GM10266 (cell line): ENCODE data around the gene B3GNT2.

ENCODE experiments used
- DNase-seq: peaks from one replicate; pipeline ENCODE4 v3.0.0; 2012; ENCODE audit errors: extremely low spot score
- TF ChIP-seq, protein P1 (sequence below): IDR thresholded peaks from 2 replicates; pipeline ENCODE4 v1.5.1; 2012; ENCODE audit warnings: mild to moderate bottlenecking, low read depth; ENCODE audit not compliant: control insufficient read depth, insufficient read depth; ENCODE audit errors: missing control alignments

B3GNT2 gene

DNA sequence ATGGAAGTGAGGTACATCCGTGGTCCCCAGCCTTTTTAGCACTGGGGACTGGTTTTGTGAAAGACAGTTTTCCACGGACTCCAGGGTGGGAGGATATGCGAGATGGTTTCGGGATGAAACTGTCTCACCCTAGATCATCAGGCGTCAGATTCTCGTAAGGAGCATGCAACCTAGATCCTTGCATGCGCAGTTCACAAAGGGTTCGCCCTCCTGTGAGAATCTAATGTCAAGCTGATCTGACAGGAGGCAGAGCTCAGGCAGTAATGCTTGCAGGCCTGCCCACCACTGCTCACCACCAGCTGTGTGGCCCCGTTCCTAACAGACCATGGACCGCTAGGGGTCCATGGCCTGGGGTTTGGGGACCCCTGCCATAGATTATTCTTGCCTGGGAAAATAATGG is 11.6 kb downstream of the B3GNT2 start:
- TF ChIP-seq, protein P1, sequence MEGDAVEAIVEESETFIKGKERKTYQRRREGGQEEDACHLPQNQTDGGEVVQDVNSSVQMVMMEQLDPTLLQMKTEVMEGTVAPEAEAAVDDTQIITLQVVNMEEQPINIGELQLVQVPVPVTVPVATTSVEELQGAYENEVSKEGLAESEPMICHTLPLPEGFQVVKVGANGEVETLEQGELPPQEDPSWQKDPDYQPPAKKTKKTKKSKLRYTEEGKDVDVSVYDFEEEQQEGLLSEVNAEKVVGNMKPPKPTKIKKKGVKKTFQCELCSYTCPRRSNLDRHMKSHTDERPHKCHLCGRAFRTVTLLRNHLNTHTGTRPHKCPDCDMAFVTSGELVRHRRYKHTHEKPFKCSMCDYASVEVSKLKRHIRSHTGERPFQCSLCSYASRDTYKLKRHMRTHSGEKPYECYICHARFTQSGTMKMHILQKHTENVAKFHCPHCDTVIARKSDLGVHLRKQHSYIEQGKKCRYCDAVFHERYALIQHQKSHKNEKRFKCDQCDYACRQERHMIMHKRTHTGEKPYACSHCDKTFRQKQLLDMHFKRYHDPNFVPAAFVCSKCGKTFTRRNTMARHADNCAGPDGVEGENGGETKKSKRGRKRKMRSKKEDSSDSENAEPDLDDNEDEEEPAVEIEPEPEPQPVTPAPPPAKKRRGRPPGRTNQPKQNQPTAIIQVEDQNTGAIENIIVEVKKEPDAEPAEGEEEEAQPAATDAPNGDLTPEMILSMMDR = no peak
- DNase-seq = no peak

DNA sequence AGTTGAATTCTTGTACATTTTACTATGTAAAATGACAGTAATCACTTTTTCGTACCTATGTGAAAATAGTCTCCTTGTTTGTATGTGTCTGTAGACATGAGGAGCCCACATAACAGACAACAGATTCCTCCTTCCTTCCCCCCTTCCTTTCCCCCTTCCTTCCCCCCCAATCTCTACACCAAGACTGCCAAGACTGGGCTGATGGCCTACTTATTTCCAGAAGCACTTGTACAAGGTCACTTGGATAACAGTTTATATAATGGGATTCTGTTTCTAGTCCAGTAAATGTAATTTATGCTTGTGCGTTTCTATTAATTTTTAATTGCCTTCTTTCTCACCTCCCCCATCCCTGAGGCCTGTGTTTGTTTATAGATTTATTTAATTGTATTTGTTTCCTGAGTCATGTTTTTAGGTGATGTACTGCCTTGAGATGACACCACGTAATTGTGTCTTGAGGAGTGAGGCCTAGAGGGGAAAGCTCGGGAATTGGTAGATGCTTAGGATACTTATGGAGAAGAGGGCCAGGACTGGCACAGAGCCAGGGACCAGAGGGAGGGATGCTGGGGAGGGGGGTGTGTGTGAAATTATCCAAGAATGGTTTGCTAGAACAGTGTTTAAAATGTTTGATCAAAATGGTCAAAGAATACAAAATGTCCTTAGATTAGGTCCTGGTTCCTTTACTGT is 12.3 kb downstream of the B3GNT2 start:
- TF ChIP-seq, protein P1 = no peak
- DNase-seq = no peak

DNA sequence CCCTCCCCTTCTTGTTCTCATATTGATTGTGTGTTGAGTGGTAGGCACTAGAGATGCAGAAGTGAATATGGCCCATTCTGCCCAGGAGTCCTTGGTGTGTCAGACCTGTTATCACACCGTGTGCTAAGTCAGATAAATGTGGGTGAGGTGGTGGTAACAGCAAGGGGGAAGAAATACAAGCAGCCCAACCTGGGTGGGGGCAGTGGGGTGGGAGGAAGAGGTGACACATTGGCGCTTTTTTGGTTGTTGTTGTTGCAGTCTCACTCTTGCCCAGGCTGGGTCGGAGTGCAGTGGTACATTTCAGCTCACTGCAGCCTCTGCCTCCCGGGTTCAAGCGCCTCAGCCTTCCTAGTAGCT is 12.8 kb downstream of the B3GNT2 start:
- no peak for DNase-seq
- TF ChIP-seq, protein P1 = no peak

DNA sequence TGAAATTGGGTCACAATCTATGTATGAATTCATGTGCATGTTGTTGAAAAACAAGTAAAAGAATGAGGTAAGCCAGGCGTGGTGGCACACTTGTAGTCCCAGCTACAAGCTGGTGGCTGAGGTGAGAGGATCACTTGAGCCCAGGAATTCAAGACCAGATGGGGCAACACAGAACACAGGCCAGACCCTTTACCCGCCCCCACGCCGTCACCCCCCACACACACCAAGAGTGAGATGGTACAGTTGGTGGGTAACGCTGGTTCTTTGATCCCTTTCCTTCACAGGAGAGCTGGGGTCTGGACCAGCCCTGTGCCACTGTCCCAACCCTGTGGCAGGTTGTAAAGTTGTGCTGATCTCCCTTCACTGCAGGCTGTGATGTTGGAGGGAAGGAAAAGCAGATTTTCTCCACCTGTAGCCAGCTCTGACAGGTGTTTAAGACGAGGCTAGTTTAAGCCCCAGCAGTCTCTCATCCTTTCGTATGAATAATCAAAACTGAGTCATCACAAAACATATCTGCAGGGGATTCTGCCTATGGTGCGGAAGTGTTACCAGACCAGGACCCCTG is 13.6 kb downstream of the B3GNT2 start:
- TF ChIP-seq, protein P1 = no peak
- no peak for DNase-seq

DNA sequence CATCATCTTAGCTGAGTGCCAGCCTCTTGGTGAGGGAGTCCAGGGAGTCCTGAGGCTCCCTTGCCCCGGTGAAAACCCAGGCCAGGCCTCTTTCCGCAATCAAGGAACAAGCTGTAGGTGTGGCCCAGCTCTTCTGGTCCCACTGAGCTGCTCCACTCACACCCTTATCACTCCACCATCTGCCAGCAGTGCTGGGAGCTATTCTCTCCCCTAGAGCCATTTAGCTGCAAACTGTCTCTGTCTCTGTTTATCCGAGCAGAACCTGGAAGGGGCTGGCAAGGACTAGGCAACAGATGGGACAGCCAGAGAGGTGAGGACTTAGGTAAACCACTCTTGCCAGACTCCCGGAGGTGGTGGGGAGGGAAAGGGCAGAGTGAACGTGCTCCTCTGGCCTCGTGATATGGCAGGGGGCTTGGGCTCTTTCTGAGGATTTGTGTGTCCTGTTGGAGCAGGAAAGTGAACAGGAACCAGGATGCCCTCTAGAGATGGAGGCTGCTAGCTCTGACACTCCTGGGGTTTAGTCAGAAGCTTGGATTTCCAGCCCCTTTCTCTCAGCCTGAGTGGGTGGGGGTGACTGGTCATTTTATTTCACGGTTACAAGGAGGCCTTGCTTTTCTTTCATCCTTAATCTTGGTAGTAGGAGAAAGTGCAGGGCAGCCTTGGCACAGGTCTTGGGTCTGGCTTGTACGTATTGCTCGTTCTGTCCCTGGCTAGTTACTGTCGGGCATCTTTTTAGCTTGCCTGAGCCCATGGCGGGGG is 19.6 kb downstream of the B3GNT2 start:
- no peak for DNase-seq

DNA sequence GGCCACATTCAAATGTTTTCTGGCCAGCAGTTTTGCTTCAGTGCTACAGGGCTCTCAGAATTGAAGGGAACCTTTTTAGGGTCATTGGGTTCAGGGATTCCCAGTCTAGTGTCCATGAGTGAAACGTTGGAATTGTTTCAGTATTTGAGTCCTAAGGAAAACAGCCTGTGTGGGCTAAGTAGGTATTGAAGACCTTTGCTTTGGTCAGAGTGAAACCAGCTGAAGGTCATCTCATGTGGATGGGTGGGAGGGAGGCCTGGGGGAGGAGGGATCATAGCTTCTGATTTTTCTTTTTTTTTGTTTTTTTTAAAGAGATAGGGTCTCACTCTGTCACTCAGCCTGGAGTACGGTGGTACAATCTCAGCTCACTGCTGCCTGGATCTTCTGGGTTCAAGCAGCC is 20.2 kb downstream of the B3GNT2 start:
- DNase-seq = no peak
- TF ChIP-seq, protein P1 = no peak

More for the DNA sequence above, 19.6 kb downstream of the B3GNT2 start:
- TF ChIP-seq, protein P1 = no peak

DNA sequence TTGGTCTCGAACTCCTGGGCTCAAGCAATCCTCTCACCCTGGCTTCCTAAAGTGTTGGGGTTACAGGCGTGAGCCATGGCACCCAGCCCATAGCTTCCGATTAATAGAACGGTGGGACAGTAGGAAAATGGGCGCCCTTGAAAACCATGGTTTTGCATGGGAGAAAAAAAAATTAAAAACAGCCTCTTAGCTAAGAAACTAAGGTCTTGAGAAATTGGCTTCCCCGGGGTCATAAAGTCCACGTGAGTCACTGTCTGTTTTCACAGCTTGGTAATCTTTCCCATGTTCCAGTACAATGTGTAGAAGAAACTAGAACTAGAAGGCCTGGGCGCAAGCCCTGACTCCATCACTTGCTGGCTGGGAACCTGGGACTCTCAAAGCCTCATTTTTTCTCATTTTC is 20.7 kb downstream of the B3GNT2 start:
- no peak for DNase-seq
- TF ChIP-seq, protein P1 = no peak
